Activated T-helper 1 cell treated with Interleukin-2 at 50 U/mL for 16 hours (primary cell): Measurements from ENCODE around the gene MYOT.
"Not testable (repeated sequence)": the region's sequence is repeated elsewhere in the genome, so short reads cannot be mapped to it uniquely, and the experiment has no call there.

Experiments
- DNase-seq: peaks from one replicate; pipeline ENCODE4 v3.0.0-alpha.2; 2020; ENCODE audit warnings: low read depth

MYOT gene

GRCh38 chr5:137867664-137868063 lies at the start of gene MYOT:
Gene MYOT (plus strand): TSS chr5:137867860. CDS start chr5:137870652, 2,792 bp downstream.
- DNase-seq = no peak

- DNase-seq = no peak
These were observed 47.9 kb upstream of the MYOT start for GRCh38 chr5:137819766-137820165.

- DNase-seq = no peak
These were observed 45.4 kb upstream of the MYOT start for GRCh38 chr5:137822158-137822764.

GRCh38 chr5:137822984-137823383 lies 44.7 kb upstream of the MYOT start:
- no peak for DNase-seq

- DNase-seq = no peak
These were observed 42.5 kb upstream of the MYOT start for GRCh38 chr5:137825165-137825564.

GRCh38 chr5:137826067-137826466 lies 41.6 kb upstream of the MYOT start:
- DNase-seq = no peak

- DNase-seq = no peak
These were observed 39.5 kb upstream of the MYOT start for GRCh38 chr5:137828180-137828579.

- DNase-seq = no peak
These were observed 39.0 kb upstream of the MYOT start for GRCh38 chr5:137828664-137829063.

- DNase-seq = no peak
These were observed 36.6 kb upstream of the MYOT start for GRCh38 chr5:137831105-137831504.

GRCh38 chr5:137831526-137831925 lies 36.1 kb upstream of the MYOT start:
- no peak for DNase-seq

GRCh38 chr5:137832416-137832815 lies 35.2 kb upstream of the MYOT start:
- no peak for DNase-seq

- no peak for DNase-seq
These were observed 34.2 kb upstream of the MYOT start for GRCh38 chr5:137833463-137833862.

- DNase-seq = no peak
These were observed 33.1 kb upstream of the MYOT start for GRCh38 chr5:137834498-137835049.

GRCh38 chr5:137836298-137836697 lies 31.4 kb upstream of the MYOT start:
- DNase-seq = no peak

GRCh38 chr5:137836997-137837396 lies 30.7 kb upstream of the MYOT start:
- no peak for DNase-seq

- DNase-seq = no peak
These were observed 29.9 kb upstream of the MYOT start for GRCh38 chr5:137837491-137838394.

GRCh38 chr5:137838976-137839375 lies 28.7 kb upstream of the MYOT start:
- no peak for DNase-seq

GRCh38 chr5:137842296-137842695 lies 25.4 kb upstream of the MYOT start:
- DNase-seq = no peak

- no peak for DNase-seq
These were observed 23.9 kb upstream of the MYOT start for GRCh38 chr5:137843676-137844299.

- no peak for DNase-seq
These were observed 22.2 kb upstream of the MYOT start for GRCh38 chr5:137845472-137845871.

- DNase-seq = no peak
These were observed 20.0 kb upstream of the MYOT start for GRCh38 chr5:137847687-137848086.

GRCh38 chr5:137853165-137853564 lies 14.5 kb upstream of the MYOT start:
- DNase-seq = not testable (repeated sequence)

- DNase-seq = no peak
These were observed 11.5 kb upstream of the MYOT start for GRCh38 chr5:137856201-137856600.
